Fibroblast of lung (primary cell): ENCODE results near the gene NKAIN1.

ENCODE experiments used
- EZH2 ChIP-seq: IDR thresholded peaks from 2 replicates; pipeline ENCODE4 v1.5.1; 2012; ENCODE audit warnings: low read length, control low read depth, mild to moderate bottlenecking; ENCODE audit errors: missing control alignments
- TF ChIP-seq, protein P1 (sequence below), 2 donors: IDR thresholded peaks in 1 of 2; conservative IDR thresholded peaks in 1 of 2; 1 replicate in 1 of 2; 2 replicates in 1 of 2; pipeline ENCODE4 v1.5.1; 2011 to 2012; ENCODE audit warnings: low read length in 2 of 2, control low read depth in 1 of 2, inconsistent platforms in 1 of 2, low read depth in 1 of 2, mild to moderate bottlenecking in 1 of 2

DNA sequence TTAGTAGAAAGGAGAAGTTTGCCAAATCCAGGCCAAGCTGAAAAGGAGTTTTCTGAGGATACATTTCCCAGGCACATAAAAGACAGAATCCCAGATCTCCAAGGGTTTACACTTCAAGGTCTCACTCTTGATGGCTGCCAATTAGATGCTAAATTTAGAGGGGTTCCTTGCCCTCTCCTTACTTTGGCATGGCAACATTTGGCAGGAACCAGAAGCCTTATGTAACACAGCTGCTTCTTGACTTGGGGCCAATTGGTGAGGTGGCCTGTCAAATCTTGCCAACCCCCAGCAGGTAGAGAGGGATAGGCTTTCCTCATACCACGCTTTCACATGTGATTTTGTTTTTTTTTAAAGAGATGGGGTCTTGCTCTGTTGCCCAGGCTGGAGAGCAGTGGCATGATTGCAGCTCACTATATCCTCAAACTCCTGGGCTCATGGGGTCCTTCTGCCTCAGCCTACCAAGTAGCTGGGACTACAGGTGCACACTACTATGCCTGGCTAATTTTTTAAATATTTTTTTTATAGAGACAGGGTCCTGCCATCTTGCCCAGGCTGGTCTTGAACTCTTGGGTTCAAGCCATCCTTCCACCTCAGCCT is 25.2 kb upstream of the NKAIN1 start:
- TF ChIP-seq, protein P1, sequence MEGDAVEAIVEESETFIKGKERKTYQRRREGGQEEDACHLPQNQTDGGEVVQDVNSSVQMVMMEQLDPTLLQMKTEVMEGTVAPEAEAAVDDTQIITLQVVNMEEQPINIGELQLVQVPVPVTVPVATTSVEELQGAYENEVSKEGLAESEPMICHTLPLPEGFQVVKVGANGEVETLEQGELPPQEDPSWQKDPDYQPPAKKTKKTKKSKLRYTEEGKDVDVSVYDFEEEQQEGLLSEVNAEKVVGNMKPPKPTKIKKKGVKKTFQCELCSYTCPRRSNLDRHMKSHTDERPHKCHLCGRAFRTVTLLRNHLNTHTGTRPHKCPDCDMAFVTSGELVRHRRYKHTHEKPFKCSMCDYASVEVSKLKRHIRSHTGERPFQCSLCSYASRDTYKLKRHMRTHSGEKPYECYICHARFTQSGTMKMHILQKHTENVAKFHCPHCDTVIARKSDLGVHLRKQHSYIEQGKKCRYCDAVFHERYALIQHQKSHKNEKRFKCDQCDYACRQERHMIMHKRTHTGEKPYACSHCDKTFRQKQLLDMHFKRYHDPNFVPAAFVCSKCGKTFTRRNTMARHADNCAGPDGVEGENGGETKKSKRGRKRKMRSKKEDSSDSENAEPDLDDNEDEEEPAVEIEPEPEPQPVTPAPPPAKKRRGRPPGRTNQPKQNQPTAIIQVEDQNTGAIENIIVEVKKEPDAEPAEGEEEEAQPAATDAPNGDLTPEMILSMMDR (conservative IDR thresholded peaks at IDR 0.05 in 1 of 2, IDR thresholded peaks at IDR 0.05 in 1 of 2; ENCODE audit: low read depth in 1 of 2, low read length in 2 of 2) = no peak
- TF ChIP-seq EZH2 = no peak
